H7 (cell line): Measurements from ENCODE around the gene GALNS. TPM values are rescaled to one million over a fixed set of nuclear protein-coding genes. Genes with fewer than 3 reads are reported as not detected.

ENCODE experiments used
- DNase-seq: peaks from one replicate; pipeline ENCODE4 v3.0.0; 2012
- H3K27me3 ChIP-seq: 2 replicates; pipeline ENCODE4 v1.6.0; 2011; ENCODE audit warnings: mild to moderate bottlenecking, low read length; ENCODE audit not compliant: control insufficient read depth, insufficient read depth
- H3K36me3 ChIP-seq: replicated peaks from 2 replicates; pipeline ENCODE4 v1.5.1; 2011; ENCODE audit warnings: low read length; ENCODE audit not compliant: control insufficient read depth, insufficient read depth
- H3K4me3 ChIP-seq: 2 replicates; pipeline ENCODE4 v1.5.1; 2011; ENCODE audit warnings: low read depth, mild to moderate bottlenecking, control low read depth, low read length, moderate library complexity; ENCODE audit not compliant: insufficient read depth
- total RNA-seq: library from RNA; depleted of rRNA; stranded (reverse); fragments of >200 nt; shearing (Covaris generic); gene quantifications from 2 replicates; pipeline ENCODE4 v1.2.3, GENCODE V29; 2014

The GALNS gene
- total RNA-seq, 1 experiment from 2014 or later = 6.7 TPM

DNA sequence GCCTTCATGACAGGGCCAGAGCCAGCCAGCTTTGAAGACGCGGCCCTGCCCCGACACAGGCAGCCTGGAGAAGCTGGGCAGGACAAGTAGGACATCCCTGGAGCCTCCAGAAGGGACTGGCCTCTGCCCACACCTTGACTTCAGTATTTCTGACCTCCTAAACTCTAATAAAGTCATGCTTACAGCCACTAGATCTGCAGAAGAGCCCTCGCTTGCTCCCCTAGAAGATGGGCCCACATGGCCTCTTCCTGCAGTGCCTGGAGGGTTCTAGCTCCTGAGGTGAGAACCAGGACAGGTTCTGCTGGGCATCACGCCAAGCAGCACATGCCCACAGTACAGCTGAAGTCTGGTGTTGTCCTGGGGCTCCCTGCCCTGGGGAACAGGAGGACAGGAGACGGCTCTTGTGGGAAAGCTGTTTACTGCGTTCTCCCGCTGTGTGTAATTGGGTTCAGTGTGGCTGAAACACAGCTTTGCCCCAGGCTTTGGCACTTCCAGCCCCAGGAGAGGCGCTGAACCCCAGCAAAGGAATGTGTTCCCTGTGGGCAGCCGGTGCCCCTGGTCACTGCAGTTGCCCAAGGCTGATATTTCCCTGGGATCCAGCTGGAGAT lies 47.6 kb downstream of the GALNS start:
- DNase-seq = no peak
- no peaks in the 10 kb centered on the region for H3K27me3 ChIP-seq
- peaks cover 47% of the 10 kb centered on the region for H3K36me3 ChIP-seq
- no peak overlapping the region for H3K4me3 ChIP-seq

DNA sequence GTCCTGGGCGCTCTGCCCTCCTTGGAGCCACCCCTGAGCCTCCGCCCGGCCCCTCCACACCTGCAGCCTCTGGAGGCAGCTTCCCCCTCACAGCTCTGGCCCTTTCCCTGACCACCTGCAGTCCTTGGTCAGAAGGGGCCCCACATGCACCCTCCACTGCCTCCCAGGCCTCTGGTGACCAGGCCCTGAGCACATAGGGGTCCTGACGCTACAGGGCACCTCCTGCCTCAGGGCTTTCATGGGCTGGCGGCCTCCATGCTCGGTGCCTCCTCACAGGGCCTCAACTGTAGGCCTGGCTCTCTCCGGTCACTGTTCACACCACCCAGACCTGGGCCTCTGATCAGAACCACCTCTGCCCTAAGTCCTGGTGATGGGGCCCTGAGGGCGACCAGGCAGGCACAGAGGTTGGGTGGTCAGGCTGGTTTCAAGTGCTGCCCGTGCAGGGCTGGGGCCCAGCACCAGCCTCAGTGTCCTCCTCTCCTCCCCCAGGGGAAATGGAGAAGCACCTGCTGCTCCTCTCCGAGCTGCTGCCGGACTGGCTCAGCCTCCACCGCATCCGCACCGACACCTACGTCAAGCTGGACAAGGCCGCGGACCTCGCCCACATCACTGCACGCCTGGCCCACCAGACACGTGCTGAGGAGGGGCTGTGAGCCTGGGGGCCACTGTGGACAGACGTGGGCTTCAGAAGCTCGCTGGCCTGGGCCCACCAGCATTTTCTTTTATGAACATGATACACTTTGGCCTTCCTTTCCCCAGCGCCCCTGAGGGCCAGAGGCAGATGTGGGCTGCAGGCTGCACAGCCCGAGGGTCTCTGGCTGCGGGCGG lies 48.9 kb downstream of the GALNS start:
- no peak for DNase-seq
- H3K36me3 ChIP-seq = peaks cover 47% of the 10 kb centered on the region

DNA sequence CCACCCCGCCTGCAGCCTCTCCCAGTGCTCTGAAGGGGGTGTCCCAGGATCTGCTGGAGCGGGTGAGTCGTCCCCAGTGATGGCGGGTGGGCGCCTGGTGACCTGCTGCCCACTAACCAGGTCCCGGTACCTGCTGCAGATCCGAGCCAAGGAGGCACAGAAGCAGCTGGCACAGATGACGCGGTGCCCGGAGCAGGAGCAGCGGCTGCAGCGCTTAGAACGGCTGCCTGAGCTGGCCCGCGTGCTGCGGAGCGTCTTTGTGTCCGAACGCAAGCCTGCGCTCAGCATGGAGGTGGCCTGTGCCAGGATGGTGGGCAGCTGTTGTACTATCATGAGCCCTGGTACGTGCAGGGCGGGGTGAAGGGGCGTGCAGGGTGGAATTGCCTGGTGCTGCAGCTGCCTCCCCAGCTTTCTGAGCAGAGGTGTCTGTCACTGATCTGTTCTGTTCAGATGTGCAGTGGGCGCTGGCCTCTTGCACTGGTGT lies 49.6 kb downstream of the GALNS start:
- Histone ChIP-seq H3K4me3 (no peak overlapping the region), H3K27me3 (no peaks in the 10 kb centered on the region), H3K36me3 (peaks cover 47% of the 10 kb centered on the region)
- no peak for DNase-seq

More for the DNA sequence above, 48.9 kb downstream of the GALNS start:
- H3K27me3 ChIP-seq = no peaks in the 10 kb centered on the region
- no peak overlapping the region for H3K4me3 ChIP-seq

DNA sequence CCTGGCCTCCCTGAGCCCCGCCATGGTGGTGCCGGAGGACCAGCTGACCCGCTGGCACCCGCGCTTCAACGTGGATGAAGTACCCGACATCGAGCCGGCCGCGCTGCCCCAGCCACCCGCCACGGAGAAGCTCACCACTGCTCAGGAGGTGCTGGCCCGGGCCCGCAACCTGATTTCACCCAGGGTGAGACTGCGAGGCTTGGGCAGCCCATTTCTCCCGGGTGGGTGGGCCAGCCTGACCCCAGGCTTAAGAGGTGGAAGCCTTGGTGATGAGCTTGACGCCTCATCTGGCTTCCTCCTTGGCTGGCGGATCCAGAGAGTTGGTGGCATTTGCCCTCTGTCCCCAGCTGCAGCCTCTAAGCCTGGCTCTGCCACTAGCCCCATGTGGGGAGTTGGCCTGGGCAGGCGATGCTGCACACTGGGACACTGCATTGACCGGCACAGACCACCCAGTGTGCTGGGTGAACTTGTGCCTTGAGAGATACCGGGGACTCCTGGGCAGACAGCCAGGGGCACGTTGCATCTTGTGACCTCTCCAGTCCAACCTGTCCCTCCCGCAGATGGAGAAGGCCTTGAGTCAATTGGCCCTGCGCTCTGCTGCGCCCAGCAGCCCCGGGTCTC lies 50.1 kb downstream of the GALNS start:
- no peak for DNase-seq
- Histone ChIP-seq H3K4me3 (no peak overlapping the region), H3K36me3 (peaks cover 47% of the 10 kb centered on the region), H3K27me3 (no peaks in the 10 kb centered on the region)

DNA sequence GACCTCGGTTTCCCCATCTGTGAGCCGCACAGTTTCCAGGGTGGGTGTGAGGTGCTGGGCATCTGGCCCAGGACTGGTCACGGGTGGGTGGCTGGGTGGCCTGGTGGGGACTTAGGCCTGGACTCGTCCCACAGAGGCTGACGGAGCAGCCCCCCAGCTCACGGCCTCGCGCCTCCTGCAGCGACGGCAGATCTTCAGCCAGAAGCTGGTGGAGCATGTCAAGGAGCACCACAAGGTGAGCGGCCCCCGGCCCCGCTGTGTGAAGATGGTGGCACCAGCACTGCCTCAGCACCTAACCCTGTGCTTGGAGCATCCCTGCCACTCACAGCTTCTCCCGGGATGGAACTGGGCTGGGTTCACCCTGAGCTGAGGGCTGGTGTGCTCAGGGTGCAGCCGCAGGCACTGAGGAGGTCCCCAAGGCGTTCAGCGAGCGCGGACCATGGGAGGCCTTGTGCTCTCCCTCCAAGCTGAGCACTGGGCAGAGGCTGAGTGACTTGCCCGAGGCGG lies 50.8 kb downstream of the GALNS start:
- DNase-seq = no peak
- peaks cover 47% of the 10 kb centered on the region for H3K36me3 ChIP-seq
- no peaks in the 10 kb centered on the region for H3K27me3 ChIP-seq
- no peak overlapping the region for H3K4me3 ChIP-seq

DNA sequence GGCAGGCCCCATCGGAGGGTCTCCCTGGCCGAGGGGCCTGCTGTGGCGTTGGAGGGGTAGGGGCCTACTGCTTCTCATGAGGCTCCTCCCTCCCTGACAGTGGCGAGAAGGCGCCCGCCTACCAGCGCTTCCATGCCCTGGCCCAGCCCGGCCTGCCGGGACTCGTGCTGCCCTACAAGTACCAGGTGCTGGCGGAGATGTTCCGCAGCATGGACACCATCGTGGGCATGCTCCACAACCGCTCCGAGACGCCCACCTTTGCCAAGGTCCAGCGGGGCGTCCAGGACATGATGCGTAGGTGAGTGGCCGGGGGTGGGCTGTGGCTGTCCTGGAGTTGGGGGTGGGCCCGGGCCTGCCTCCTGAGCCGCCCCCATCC lies 51.4 kb downstream of the GALNS start:
- no peak overlapping the region for H3K4me3 ChIP-seq
- H3K36me3 ChIP-seq = peaks cover 43% of the 10 kb centered on the region
- no peaks in the 10 kb centered on the region for H3K27me3 ChIP-seq

DNA sequence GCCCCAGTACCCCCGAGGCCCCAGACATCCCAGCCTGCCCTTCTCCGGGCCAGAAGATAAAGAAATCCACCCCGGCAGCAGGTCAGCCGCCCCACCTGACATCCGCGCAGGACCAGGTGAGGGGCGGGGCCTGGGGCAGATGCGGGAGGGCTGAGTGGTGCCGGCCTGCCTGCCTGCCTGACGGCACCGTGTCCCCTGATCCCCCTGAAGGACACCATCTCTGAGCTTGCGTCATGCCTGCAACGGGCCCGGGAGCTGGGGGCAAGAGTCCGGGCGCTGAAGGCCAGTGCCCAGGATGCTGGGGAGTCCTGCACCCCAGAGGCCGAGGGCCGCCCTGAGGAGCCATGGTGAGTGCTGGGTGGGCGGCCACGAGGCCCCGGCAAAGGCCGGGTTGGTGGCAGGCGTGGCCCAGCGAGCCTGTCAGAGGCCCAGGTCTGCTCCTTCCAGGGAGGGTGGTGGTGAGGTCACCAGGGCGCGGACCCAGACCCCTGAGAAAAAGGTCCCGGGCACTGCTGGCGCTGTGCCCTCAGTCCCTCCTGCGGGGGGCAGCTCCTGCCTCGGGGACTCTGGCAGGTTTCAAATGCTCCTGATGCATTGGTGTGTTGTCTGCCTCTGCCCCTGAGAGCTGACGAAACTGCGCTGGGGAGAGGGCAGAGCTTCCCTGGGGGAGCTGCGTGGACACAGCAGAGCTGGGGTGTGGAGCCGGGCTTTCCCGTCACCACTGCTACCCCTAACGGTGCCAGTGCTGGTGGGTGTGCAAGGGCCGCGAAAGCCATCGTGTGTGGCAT lies 52.0 kb downstream of the GALNS start:
- Histone ChIP-seq H3K36me3 (peaks cover 37% of the 10 kb centered on the region), H3K4me3 (peak overlapping the region; percentile 85), H3K27me3 (no peaks in the 10 kb centered on the region)
- DNase-seq = peak; percentile 93

More for the DNA sequence above, 51.4 kb downstream of the GALNS start:
- DNase-seq = no peak

DNA sequence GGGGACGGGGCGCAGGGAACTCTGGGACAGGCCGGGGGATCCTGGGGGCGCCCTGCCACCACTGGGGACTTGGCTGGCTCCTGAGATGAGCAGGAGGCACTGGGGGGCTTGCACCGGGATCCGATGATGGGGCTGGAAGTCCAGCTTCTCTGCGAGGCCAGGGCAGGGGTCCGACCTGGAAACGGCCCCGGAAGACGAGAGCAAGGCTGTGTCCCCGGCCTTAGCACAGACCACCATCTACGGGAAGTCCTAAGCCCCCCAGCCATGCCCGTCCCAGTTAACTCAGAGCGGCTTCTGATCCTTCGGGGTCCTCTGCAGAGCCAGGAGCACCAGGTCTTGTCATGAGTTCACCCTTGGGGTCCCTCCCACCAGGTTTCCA lies 52.6 kb downstream of the GALNS start:
- peak; percentile 85 for DNase-seq
- Histone ChIP-seq H3K4me3 (peak overlapping the region; percentile 85), H3K36me3 (peaks cover 32% of the 10 kb centered on the region), H3K27me3 (no peaks in the 10 kb centered on the region)

DNA sequence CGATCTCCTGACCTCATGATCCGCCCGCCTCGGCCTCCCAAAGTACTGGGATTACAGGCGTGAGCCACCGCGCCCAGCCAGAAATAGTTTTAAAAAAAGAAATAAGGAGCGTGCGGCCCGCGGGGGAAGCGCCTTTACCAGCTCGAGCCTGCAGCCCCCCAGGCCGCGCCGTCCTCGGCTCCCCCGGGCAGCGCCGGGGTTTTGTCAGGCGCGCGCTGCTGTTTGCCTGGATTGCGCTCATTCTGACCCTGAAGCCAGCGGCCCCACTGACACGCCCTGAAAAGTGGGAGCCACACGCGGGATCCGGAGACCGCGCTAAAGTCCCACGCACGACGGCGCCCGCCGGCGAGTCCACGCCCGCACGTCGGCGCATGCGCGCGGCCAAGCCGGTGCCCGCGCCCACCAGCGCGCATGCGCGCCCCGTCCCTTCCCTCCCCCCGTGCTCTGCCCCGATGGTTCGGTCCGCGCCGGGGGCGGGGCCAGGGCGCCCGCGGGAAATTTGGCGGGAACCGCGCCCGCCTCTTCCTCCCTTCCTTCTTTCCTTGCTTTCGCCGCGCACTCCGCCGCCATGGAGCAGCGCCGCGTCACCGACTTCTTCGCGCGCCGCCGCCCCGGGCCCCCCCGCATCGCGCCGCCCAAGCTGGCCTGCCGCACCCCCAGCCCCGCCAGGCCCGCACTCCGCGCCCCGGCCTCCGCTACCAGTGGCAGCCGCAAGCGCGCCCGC lies 53.3 kb downstream of the GALNS start, which contains the start of gene CDT1:
Gene CDT1 (plus strand): TSS at position 526 of the 724 bp plus-strand sequence. CDS start 43 bp downstream, at position 569.
- Histone ChIP-seq H3K4me3 (peak within 1 kb of the TSS; percentile 85), H3K36me3 (peaks cover 27% of the 10 kb centered on the region), H3K27me3 (no peaks in the 10 kb centered on the region)
- DNase-seq = peak; percentile 100

DNA sequence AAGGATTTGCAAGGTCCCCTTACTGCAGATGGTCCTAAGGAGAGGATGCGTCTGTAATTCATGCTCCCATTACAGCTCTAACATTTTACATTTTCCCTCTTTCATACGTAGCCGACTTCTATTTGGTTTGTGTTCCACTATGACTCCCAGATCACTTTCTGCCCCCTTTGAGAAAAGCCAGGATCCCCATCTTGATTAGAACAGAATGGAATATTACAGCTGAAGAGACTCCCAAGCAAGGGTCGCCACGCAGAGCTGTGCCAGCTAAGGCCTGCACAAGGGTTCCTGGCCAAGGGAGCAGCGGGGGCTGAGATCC lies 56.5 kb downstream of the GALNS start:
- peaks cover 3% of the 10 kb centered on the region for H3K36me3 ChIP-seq
- no peaks in the 10 kb centered on the region for H3K27me3 ChIP-seq
- H3K4me3 ChIP-seq = no peak overlapping the region
- no peak for DNase-seq

DNA sequence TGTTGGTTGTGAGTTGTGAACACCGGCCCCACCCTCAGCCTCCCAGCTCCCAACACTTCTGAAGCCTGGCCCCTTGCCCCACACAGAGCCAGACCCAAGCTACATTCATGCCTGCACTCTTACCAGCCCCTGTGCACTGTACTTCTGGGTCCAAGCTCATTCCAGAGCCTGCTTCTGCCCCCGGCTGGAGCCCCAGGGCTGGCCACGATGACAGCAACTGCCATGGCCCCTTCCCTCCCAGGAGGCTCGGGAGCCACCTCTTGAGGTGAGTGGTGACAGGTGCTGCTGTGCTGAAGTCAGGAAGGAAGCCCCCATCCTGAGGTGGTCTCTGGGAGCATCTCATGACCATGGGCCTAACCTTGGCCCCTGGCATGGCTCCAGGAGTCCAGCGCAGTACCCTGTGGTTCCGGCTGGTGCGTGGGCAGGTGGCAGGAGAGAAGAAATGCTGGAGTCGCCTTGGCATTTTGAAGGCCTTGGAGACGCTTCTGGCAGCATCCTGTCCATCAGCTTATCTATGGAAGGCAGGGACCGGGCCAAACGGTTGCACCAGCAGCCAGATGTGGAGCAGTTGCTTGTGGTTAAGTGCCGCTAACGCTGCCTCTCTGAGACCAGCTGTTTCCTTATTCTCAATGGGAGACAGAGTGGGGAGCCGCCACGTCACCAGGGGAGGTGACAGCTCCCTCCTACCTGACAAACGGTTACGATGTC lies 57.0 kb downstream of the GALNS start:
- Histone ChIP-seq H3K27me3 (no peaks in the 10 kb centered on the region), H3K36me3 (no peaks in the 10 kb centered on the region), H3K4me3 (no peak overlapping the region)
- no peak for DNase-seq

DNA sequence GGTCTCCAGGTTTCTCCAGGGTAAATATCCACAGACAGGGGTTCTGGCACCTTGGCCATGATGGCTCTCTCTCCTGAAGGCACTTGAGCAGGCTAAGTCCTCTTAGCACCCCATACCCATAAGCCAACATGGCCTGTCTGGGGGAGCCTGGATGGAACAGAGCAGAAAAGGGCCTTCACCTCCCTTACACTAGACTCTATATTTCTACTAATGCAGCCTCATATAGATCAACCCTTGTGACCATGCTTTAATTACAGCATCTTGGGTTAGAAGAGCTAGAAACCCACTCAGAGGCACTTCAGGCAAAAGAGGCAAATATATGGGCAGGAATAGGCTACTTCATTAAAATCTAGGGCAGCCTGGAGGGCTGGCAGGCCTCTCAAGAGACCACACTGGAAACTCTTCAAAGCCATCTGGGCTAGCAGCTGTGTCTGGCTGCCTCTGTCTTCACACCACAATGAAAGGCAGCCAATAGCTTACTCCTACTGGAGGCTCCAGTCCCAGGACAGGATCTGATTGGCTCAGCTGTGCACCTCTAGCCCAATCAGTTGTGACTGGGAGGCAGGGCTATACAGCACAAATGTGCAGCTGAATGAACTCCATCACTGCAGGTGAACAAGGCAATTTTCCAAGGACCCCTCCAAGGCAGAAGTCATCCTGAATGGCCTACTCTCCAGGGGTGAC lies 57.8 kb downstream of the GALNS start:
- Histone ChIP-seq H3K36me3 (no peaks in the 10 kb centered on the region), H3K4me3 (no peak overlapping the region), H3K27me3 (no peaks in the 10 kb centered on the region)
- no peak for DNase-seq

DNA sequence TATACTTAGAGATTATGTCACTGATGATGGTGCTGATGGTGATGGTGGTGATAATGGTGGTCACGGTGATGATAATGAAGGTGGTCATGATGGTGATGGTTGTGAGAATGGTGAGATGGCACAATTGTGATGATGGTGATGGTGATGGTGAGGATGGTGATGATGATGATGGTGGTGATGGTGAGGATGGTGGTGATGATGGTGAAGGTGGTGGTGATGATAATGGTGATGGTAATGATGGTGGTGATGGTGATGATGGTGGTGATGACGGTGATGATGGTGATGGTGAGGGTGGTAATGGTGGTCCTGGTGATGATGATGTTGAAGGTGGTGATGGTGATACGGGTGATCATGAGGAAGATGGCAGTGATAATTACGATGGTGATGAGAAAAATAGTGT lies 58.7 kb downstream of the GALNS start:
- no peaks in the 10 kb centered on the region for H3K27me3 ChIP-seq
- H3K36me3 ChIP-seq = no peaks in the 10 kb centered on the region
- DNase-seq = no peak
- no peak overlapping the region for H3K4me3 ChIP-seq
